HepG2 (cell line): Measurements from ENCODE around the gene MVB12A. TPM values are rescaled to one million over a fixed set of nuclear protein-coding genes. Genes with fewer than 3 reads are reported as not detected.

ENCODE experiments used
- EP300 ChIP-seq, 3 experiments: sonication (generic) in 1 of 3; formaldehyde crosslinking in 1 of 3; IDR thresholded peaks; 2 replicates each; pipeline versions ENCODE4 v1.5.1 to v1.6.1; 2011 to 2020; ENCODE audit warnings: low read depth in 2 of 3, low read length in 2 of 3, borderline replicate concordance in 1 of 3, improper control_type of control experiment in 1 of 3, mild to moderate bottlenecking in 1 of 3, missing genetic modification reagents in 1 of 3, moderate library complexity in 1 of 3
- GABPA ChIP-seq, 2 experiments: IDR thresholded peaks; 2 replicates each; pipeline ENCODE4 v1.6.1; 2011 to 2016; ENCODE audit warnings: low read depth in 2 of 2, low read length in 1 of 2, missing biosample characterization in 1 of 2, missing genetic modification characterization in 1 of 2
- IKZF5 ChIP-seq: IDR thresholded peaks from 2 replicates; pipeline ENCODE4 v1.6.1; 2018; ENCODE audit warnings: missing genetic modification reagents, mild to moderate bottlenecking, missing compliant biosample characterization
- MBD4 ChIP-seq: IDR thresholded peaks from 2 replicates; pipeline ENCODE4 v1.6.1; 2012; ENCODE audit warnings: low read length, inconsistent platforms, borderline replicate concordance
- MTA1 ChIP-seq: sonication (generic); formaldehyde crosslinking; IDR thresholded peaks from 2 replicates; pipeline ENCODE4 v1.4.0; 2020; ENCODE audit warnings: missing genetic modification reagents, mild to moderate bottlenecking, borderline replicate concordance
- MTERF4 ChIP-seq: sonication (generic); formaldehyde crosslinking; IDR thresholded peaks from 2 replicates; pipeline ENCODE4 v1.8.0; 2023; ENCODE audit warnings: mild to moderate bottlenecking, missing genetic modification reagents
- MZF1 ChIP-seq: sonication (generic); formaldehyde crosslinking; IDR thresholded peaks from 2 replicates; pipeline ENCODE4 v1.8.1; 2023; ENCODE audit warnings: mild to moderate bottlenecking, missing genetic modification reagents, borderline replicate concordance
- NR2F1 ChIP-seq, 2 experiments: fragments of 450-650 bp in 1 of 2; formaldehyde crosslinking in 1 of 2; IDR thresholded peaks; 2 replicates each; pipeline versions ENCODE4 v1.5.0 to v1.6.1; 2016 to 2020; ENCODE audit warnings: mild to moderate bottlenecking in 1 of 2, missing compliant biosample characterization in 1 of 2, missing genetic modification reagents in 1 of 2, moderate library complexity in 1 of 2
- PHF5A ChIP-seq: IDR thresholded peaks from one replicate; pipeline ENCODE4 v1.6.1; 2018; ENCODE audit warnings: low read depth, missing genetic modification reagents; ENCODE audit not compliant: unreplicated experiment
- TEAD3 ChIP-seq: optimal IDR thresholded peaks from 2 replicates; pipeline ENCODE3; 2016; ENCODE audit warnings: borderline replicate concordance
- TIGD3 ChIP-seq: sonication (generic); formaldehyde crosslinking; IDR thresholded peaks from 2 replicates; pipeline ENCODE4 v1.5.1; 2020; ENCODE audit warnings: mild to moderate bottlenecking, missing genetic modification reagents, borderline replicate concordance
- ZC3H13 ChIP-seq: sonication (generic); formaldehyde crosslinking; IDR thresholded peaks from 2 replicates; pipeline ENCODE4 v1.8.1; 2023; ENCODE audit warnings: mild to moderate bottlenecking, missing genetic modification reagents, moderate library complexity
- ZFX ChIP-seq: sonication (generic); formaldehyde crosslinking; IDR thresholded peaks from 2 replicates; pipeline ENCODE4 v1.4.0; 2020; ENCODE audit warnings: mild to moderate bottlenecking, low read depth, missing genetic modification reagents, moderate library complexity
- ZNF136 ChIP-seq: sonication (generic); formaldehyde crosslinking; IDR thresholded peaks from 2 replicates; pipeline ENCODE4 v1.8.1; 2022; ENCODE audit warnings: low read depth, mild to moderate bottlenecking, moderate library complexity, missing genetic modification reagents
- ZNF609 ChIP-seq: sonication (generic); formaldehyde crosslinking; IDR thresholded peaks from 2 replicates; pipeline ENCODE4 v1.4.0; 2020; ENCODE audit warnings: mild to moderate bottlenecking, missing genetic modification reagents, borderline replicate concordance
- ZNF790 ChIP-seq: sonication (generic); formaldehyde crosslinking; IDR thresholded peaks from 2 replicates; pipeline ENCODE4 v1.8.0; 2022; ENCODE audit warnings: missing genetic modification reagents, mild to moderate bottlenecking, borderline replicate concordance
- ZSCAN12 ChIP-seq: sonication (generic); formaldehyde crosslinking; IDR thresholded peaks from 2 replicates; pipeline ENCODE4 v1.9.0; 2021; ENCODE audit warnings: mild to moderate bottlenecking, missing genetic modification reagents
- polyA plus RNA-seq, 8 experiments: library from polyadenylated mRNA; depleted of rRNA in 3 of 8; stranded (reverse) in 7 of 8; unstranded in 1 of 8; fragments of >200 nt; fragmentation: Illumina TruSeq in 4 of 8; extraction: Trizol in 4 of 8; gene quantifications; 2 replicates each; pipeline versions ENCODE4 v1.2.1 to v1.2.3, GENCODE V29; 2011 to 2016; ENCODE audit warnings: low read depth in 4 of 8, missing spikeins in 1 of 8, mixed read lengths in 1 of 8; ENCODE audit not compliant: insufficient read depth in 1 of 8
- total RNA-seq, 5 experiments: library from RNA; depleted of rRNA; stranded (reverse); fragments of >200 nt; fragmentation: Illumina TruSeq; extraction: Trizol; gene quantifications; 2 replicates each; pipeline ENCODE4 v1.2.3, GENCODE V29; 2016; ENCODE audit warnings: low read depth in 1 of 5

MVB12A gene
- total and polyA plus RNA-seq, 2 of the 13 experiments (the other 11 are each of a cell fraction or from before 2014, with no cell fraction given): 35.7 to 36.1 TPM

- TF ChIP-seq MTERF4 (CRISPR knock-in tag) (peak; percentile 72; the same call in 1 of the 2 replicates), TIGD3 (peak; percentile 65; the same call in 1 of the 2 replicates), MBD4 (no peak), IKZF5 (CRISPR knock-in tag) (0 out of 2 replicates have a peak, but pooled peaks have one; percentile 43), ZNF609 (CRISPR knock-in tag) (peak; percentile 52; the same call in 1 of the 2 replicates), EP300 (IDR thresholded peaks at IDR 0.05; ENCODE audit: low read depth in 2 of 2, low read length in 2 of 2) (peak; percentile 30 to 38; a peak in 2 of 4 replicates), EP300 (CRISPR knock-in tag; IDR thresholded peaks at IDR 0.05; ENCODE audit: borderline replicate concordance) (peak; percentile 18; the same call in 1 of the 2 replicates), ZNF790 (CRISPR knock-in tag) (no peak), MZF1 (CRISPR knock-in tag) (no peak), ZC3H13 (no peak), MTA1 (CRISPR knock-in tag) (no peak), GABPA (IDR thresholded peaks at IDR 0.05; ENCODE audit: low read depth, low read length) (peak; percentile 95), GABPA (CRISPR knock-in tag; IDR thresholded peaks at IDR 0.05; ENCODE audit: low read depth) (peak; percentile 97), PHF5A (peak; percentile 36), NR2F1 (CRISPR knock-in tag; IDR thresholded peaks at IDR 0.05) (no peak), TEAD3 (CRISPR knock-in tag) (peak; percentile 77), ZSCAN12 (CRISPR knock-in tag) (no peak), ZFX (CRISPR knock-in tag) (peak; percentile 22; the same call in 1 of the 2 replicates), ZNF136 (CRISPR knock-in tag) (no peak)
These were observed at the start of gene MVB12A (continued) for GRCh38 chr19:17419621-17420474.
